GM12878 (cell line): ENCODE results near the gene CSF3R. TPM values are rescaled to one million over a fixed set of nuclear protein-coding genes. Genes with fewer than 3 reads are reported as not detected.

Source experiments
- ATF3 ChIP-seq: IDR thresholded peaks from 2 replicates; pipeline ENCODE4 v1.6.1; 2011; ENCODE audit warnings: low read depth, mild to moderate bottlenecking, low read length, moderate library complexity, borderline replicate concordance; ENCODE audit errors: extremely low read depth
- ATF7 ChIP-seq: fragments of 450-650 bp; IDR thresholded peaks from 2 replicates; pipeline ENCODE4 v1.6.1; 2016; ENCODE audit warnings: low read depth, mild to moderate bottlenecking
- BACH1 ChIP-seq: fragments of 450-650 bp; IDR thresholded peaks from 2 replicates; pipeline ENCODE4 v1.6.1; 2017; ENCODE audit warnings: mild to moderate bottlenecking, borderline replicate concordance
- CEBPB ChIP-seq, 2 experiments: fragments of 150-350 bp in 1 of 2; IDR thresholded peaks; 2 replicates each; pipeline ENCODE4 v1.6.1; 2012 to 2014; ENCODE audit warnings: low read depth in 2 of 2, low read length in 2 of 2, borderline replicate concordance in 1 of 2, inconsistent platforms in 1 of 2
- CEBPZ ChIP-seq: fragments of 150-350 bp; IDR thresholded peaks from 2 replicates; pipeline ENCODE4 v1.6.1; 2016; ENCODE audit warnings: low read depth, low read length
- E2F8 ChIP-seq: fragments of 450-650 bp; IDR thresholded peaks from 2 replicates; pipeline ENCODE4 v1.6.1; 2018; ENCODE audit warnings: mild to moderate bottlenecking, low read depth, moderate library complexity; ENCODE audit not compliant: partially characterized antibody
- E4F1 ChIP-seq: fragments of 450-650 bp; IDR thresholded peaks from 2 replicates; pipeline ENCODE4 v1.6.1; 2018; ENCODE audit warnings: borderline replicate concordance, mild to moderate bottlenecking; ENCODE audit not compliant: partially characterized antibody
- EGR1 ChIP-seq, 2 experiments: IDR thresholded peaks; 1 replicate in 1 of 2; 2 replicates in 1 of 2; pipeline ENCODE4 v1.6.1; 2011 to 2012; ENCODE audit warnings: low read depth in 2 of 2, low read length in 2 of 2, borderline replicate concordance in 1 of 2, mild to moderate bottlenecking in 1 of 2, moderate library complexity in 1 of 2
- HDAC6 ChIP-seq: fragments of 200-600 bp; sonication (generic); IDR thresholded peaks from one replicate; pipeline ENCODE4 v1.8.0; 2017; ENCODE audit warnings: antibody characterized with exemption; ENCODE audit not compliant: unreplicated experiment
- JUNB ChIP-seq: IDR thresholded peaks from 2 replicates; pipeline ENCODE4 v1.6.1; 2016; ENCODE audit warnings: antibody characterized with exemption, mild to moderate bottlenecking
- PAX8 ChIP-seq: fragments of 450-650 bp; IDR thresholded peaks from 2 replicates; pipeline ENCODE4 v1.6.1; 2017; ENCODE audit warnings: mild to moderate bottlenecking, moderate library complexity
- POLR2A ChIP-seq: IDR thresholded peaks from 2 replicates; pipeline ENCODE4 v1.6.1; 2011; ENCODE audit warnings: low read depth, mild to moderate bottlenecking, low read length
- YY1 ChIP-seq: IDR thresholded peaks from 2 replicates; pipeline ENCODE4 v1.6.1; 2011; ENCODE audit warnings: low read depth, mild to moderate bottlenecking, low read length
- ZNF274 ChIP-seq: IDR thresholded peaks from one replicate; pipeline ENCODE4 v1.8.0; 2011; ENCODE audit not compliant: insufficient read length, insufficient read depth
- polyA plus RNA-seq, 11 experiments: library from polyadenylated mRNA; depleted of rRNA in 4 of 11; unstranded in 6 of 11; stranded (reverse) in 5 of 11; fragments of >200 nt; fragmentation: Nextera tagmentation in 4 of 11; fragmentation: Illumina TruSeq in 1 of 11; extraction: Ambion mirVana in 4 of 11; extraction: Trizol in 1 of 11; gene quantifications; 1 replicate in 1 of 11; 2 replicates in 10 of 11; pipeline versions ENCODE4 v1.2.1 to v1.2.3, GENCODE V29; 2011 to 2016; ENCODE audit warnings: inconsistent platforms in 2 of 11, missing spikeins in 2 of 11, low read depth in 1 of 11
- total RNA-seq, 4 experiments: library from RNA; depleted of rRNA in 3 of 4; stranded (reverse); fragments of >200 nt in 3 of 4; fragmentation: Illumina TruSeq in 1 of 4; extraction: Trizol in 1 of 4; gene quantifications; 2 replicates each; pipeline versions ENCODE4 v1.2.1 to v1.2.3, GENCODE V29; 2013 to 2021
- TF ChIP-seq, protein P1 (sequence below): fragments of 450-650 bp; IDR thresholded peaks from 2 replicates; pipeline ENCODE4 v1.6.1; 2014; ENCODE audit warnings: mild to moderate bottlenecking
- TF ChIP-seq, protein P2 (sequence below): fragments of 450-650 bp; IDR thresholded peaks from 2 replicates; pipeline ENCODE4 v1.6.1; 2017; ENCODE audit warnings: borderline replicate concordance
- TF ChIP-seq, protein P3 (sequence below): fragments of 150-350 bp; IDR thresholded peaks from 2 replicates; pipeline ENCODE4 v1.6.1; 2014; ENCODE audit warnings: mild to moderate bottlenecking, low read depth, low read length

The CSF3R gene
- total and polyA plus RNA-seq, 10 of the 15 experiments (the other 5 are each of a cell fraction or from before 2014, with no cell fraction given), result 0.13 TPM; not detected in 9

GRCh38 chr1:36420836-36421317 is 61.8 kb downstream of the CSF3R start (continued):
- no peak for TF ChIP-seq E2F8
- TF ChIP-seq, protein P1, sequence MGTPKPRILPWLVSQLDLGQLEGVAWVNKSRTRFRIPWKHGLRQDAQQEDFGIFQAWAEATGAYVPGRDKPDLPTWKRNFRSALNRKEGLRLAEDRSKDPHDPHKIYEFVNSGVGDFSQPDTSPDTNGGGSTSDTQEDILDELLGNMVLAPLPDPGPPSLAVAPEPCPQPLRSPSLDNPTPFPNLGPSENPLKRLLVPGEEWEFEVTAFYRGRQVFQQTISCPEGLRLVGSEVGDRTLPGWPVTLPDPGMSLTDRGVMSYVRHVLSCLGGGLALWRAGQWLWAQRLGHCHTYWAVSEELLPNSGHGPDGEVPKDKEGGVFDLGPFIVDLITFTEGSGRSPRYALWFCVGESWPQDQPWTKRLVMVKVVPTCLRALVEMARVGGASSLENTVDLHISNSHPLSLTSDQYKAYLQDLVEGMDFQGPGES, result no peak
- no peak for TF ChIP-seq HDAC6
- no peak for TF ChIP-seq ATF7
- TF ChIP-seq, protein P2, sequence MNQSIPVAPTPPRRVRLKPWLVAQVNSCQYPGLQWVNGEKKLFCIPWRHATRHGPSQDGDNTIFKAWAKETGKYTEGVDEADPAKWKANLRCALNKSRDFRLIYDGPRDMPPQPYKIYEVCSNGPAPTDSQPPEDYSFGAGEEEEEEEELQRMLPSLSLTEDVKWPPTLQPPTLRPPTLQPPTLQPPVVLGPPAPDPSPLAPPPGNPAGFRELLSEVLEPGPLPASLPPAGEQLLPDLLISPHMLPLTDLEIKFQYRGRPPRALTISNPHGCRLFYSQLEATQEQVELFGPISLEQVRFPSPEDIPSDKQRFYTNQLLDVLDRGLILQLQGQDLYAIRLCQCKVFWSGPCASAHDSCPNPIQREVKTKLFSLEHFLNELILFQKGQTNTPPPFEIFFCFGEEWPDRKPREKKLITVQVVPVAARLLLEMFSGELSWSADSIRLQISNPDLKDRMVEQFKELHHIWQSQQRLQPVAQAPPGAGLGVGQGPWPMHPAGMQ, result no peak
- TF ChIP-seq ZNF274, result no peak
- TF ChIP-seq JUNB, result no peak
- TF ChIP-seq E4F1, result no peak
- peak; percentile 84 for TF ChIP-seq YY1
- TF ChIP-seq CEBPB (IDR thresholded peaks at IDR 0.05; ENCODE audit: borderline replicate concordance in 1 of 2, low read depth in 2 of 2, low read length in 2 of 2), result no peak
- TF ChIP-seq, protein P3, sequence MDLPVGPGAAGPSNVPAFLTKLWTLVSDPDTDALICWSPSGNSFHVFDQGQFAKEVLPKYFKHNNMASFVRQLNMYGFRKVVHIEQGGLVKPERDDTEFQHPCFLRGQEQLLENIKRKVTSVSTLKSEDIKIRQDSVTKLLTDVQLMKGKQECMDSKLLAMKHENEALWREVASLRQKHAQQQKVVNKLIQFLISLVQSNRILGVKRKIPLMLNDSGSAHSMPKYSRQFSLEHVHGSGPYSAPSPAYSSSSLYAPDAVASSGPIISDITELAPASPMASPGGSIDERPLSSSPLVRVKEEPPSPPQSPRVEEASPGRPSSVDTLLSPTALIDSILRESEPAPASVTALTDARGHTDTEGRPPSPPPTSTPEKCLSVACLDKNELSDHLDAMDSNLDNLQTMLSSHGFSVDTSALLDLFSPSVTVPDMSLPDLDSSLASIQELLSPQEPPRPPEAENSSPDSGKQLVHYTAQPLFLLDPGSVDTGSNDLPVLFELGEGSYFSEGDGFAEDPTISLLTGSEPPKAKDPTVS, result no peak
- TF ChIP-seq CEBPZ, result no peak
- TF ChIP-seq BACH1, result no peak
- no peak for TF ChIP-seq POLR2A
- no peak for TF ChIP-seq PAX8
- no peak for TF ChIP-seq EGR1 (IDR thresholded peaks at IDR 0.05; ENCODE audit: borderline replicate concordance in 1 of 2, low read depth in 2 of 2, low read length in 2 of 2)
- no peak for TF ChIP-seq ATF3
